A549 (cell line): ENCODE data around the gene TGFB1. TPM values are rescaled to one million over a fixed set of nuclear protein-coding genes. Genes with fewer than 3 reads are reported as not detected.

Experiments
- ATAC-seq, 2 experiments: fragments of 200-7000 bp in 1 of 2; fragments of >200 bp in 1 of 2; cut with Nextera tagmentation in 1 of 2; cut with Tn5 transposase in 1 of 2; 3 replicates each; pipeline versions ENCODE4 v1.8.0 to v1.9.1; 2018 to 2020; ENCODE audit warnings: mild to moderate bottlenecking in 1 of 2, moderate library complexity in 1 of 2
- CTCF ChIA-PET: fragments of 300-600 bp; sonication (Branson Sonifier 250); formaldehyde crosslinking; extraction: SDS; loops from one replicate; lab custom pipeline; 2021; ENCODE audit warnings: antibody characterized with exemption, inconsistent platforms; lab: Yijun Ruan, JAX
- POLR2A ChIA-PET: fragments of 350-600 bp; formaldehyde crosslinking; extraction: SDS; loops from one replicate; lab custom pipeline; 2021; ENCODE audit warnings: antibody characterized with exemption, inconsistent platforms; lab: Yijun Ruan, JAX
- DNase-seq, 2 experiments: peaks; one replicate each; pipeline versions ENCODE4 v3.0.0 to v3.0.0-alpha.2; 2011 to 2016; ENCODE audit warnings: low read depth in 1 of 2, low spot score in 1 of 2
- FAIRE-seq: peaks from 2 replicates; lab custom pipeline; 2011; peaks lifted over from hg19 to GRCh38; lab: Jason Lieb, UNC
- H3K27ac ChIP-seq, 2 experiments: fragments of >200 bp; sonication (Bioruptor Twin); formaldehyde crosslinking; 3 replicates each; pipeline ENCODE4 v1.5.1; 2016 to 2017
- H3K4me1 ChIP-seq: fragments of >200 bp; sonication (Bioruptor Twin); formaldehyde crosslinking; 3 replicates; pipeline ENCODE4 v1.6.1; 2016
- H3K4me2 ChIP-seq: fragments of >200 bp; sonication (Bioruptor Twin); formaldehyde crosslinking; 3 replicates; pipeline ENCODE4 v1.6.1; 2016
- H3K4me3 ChIP-seq: fragments of >200 bp; sonication (Bioruptor Twin); formaldehyde crosslinking; 3 replicates; pipeline ENCODE4 v1.5.1; 2016
- H3K9me3 ChIP-seq: fragments of >200 bp; sonication (Bioruptor Twin); formaldehyde crosslinking; 3 replicates; pipeline ENCODE4 v1.6.1; 2016
- CBX2 ChIP-seq: fragments of 200-600 bp; sonication (generic); IDR thresholded peaks from 2 replicates; pipeline ENCODE4 v1.6.1; 2016; ENCODE audit warnings: low read depth, mild to moderate bottlenecking, borderline replicate concordance
- CBX8 ChIP-seq: fragments of 200-600 bp; sonication (generic); IDR thresholded peaks from 2 replicates; pipeline ENCODE4 v1.6.1; 2016
- CEBPB ChIP-seq, 2 experiments: fragments of >200 bp in 1 of 2; sonication (Bioruptor Twin) in 1 of 2; formaldehyde crosslinking in 1 of 2; IDR thresholded peaks; 2 replicates each; pipeline ENCODE4 v1.6.1; 2012 to 2016
- CHD2 ChIP-seq: fragments of 150-350 bp; IDR thresholded peaks from 2 replicates; pipeline ENCODE4 v1.6.1; 2014; ENCODE audit warnings: low read length; ENCODE audit not compliant: partially characterized antibody
- CHD4 ChIP-seq: fragments of 200-600 bp; sonication (generic); IDR thresholded peaks from 2 replicates; pipeline ENCODE4 v1.6.1; 2016; ENCODE audit warnings: antibody characterized with exemption, mild to moderate bottlenecking, borderline replicate concordance
- EP300 ChIP-seq, 2 experiments: fragments of >200 bp; sonication (Bioruptor Twin); formaldehyde crosslinking; IDR thresholded peaks; 2 replicates in 1 of 2; 3 replicates in 1 of 2; pipeline ENCODE4 v1.6.1; 2016 to 2017
- FOXS1 ChIP-seq: fragments of 250-450 bp; sonication (Bioruptor Pico); IDR thresholded peaks from 2 replicates; pipeline ENCODE4 v1.5.0; 2020; ENCODE audit warnings: mild to moderate bottlenecking, moderate library complexity
- GATA3 ChIP-seq: IDR thresholded peaks from 2 replicates; pipeline ENCODE4 v1.6.1; 2012; ENCODE audit warnings: borderline replicate concordance
- HDAC2 ChIP-seq: fragments of 200-600 bp; sonication (generic); IDR thresholded peaks from 2 replicates; pipeline ENCODE4 v1.6.1; 2016
- HOXA7 ChIP-seq: fragments of 250-450 bp; sonication (Bioruptor Pico); IDR thresholded peaks from 2 replicates; pipeline ENCODE4 v1.5.0; 2020; ENCODE audit warnings: mild to moderate bottlenecking, moderate library complexity
- HOXB13 ChIP-seq: fragments of 250-450 bp; sonication (Bioruptor Pico); IDR thresholded peaks from 2 replicates; pipeline ENCODE4 v1.5.0; 2020; ENCODE audit warnings: low read depth, mild to moderate bottlenecking, moderate library complexity
- JUN ChIP-seq, 2 experiments: fragments of >200 bp; sonication (Bioruptor Twin); formaldehyde crosslinking; IDR thresholded peaks; 2 replicates in 1 of 2; 3 replicates in 1 of 2; pipeline ENCODE4 v1.6.1; 2016 to 2017
- KDM1A ChIP-seq: fragments of 200-600 bp; sonication (generic); IDR thresholded peaks from 2 replicates; pipeline ENCODE4 v1.6.1; 2016; ENCODE audit warnings: low read depth, mild to moderate bottlenecking
- KDM5A ChIP-seq: fragments of 200-600 bp; sonication (generic); IDR thresholded peaks from 2 replicates; pipeline ENCODE4 v1.6.1; 2016; ENCODE audit warnings: antibody characterized with exemption, mild to moderate bottlenecking
- MAFK ChIP-seq: fragments of 450-650 bp; IDR thresholded peaks from 2 replicates; pipeline ENCODE4 v1.6.1; 2014; ENCODE audit not compliant: partially characterized antibody
- MYC ChIP-seq: IDR thresholded peaks from 2 replicates; pipeline ENCODE4 v1.6.1; 2012; ENCODE audit warnings: mild to moderate bottlenecking, inconsistent platforms, low read length, improper control_type of control experiment, borderline replicate concordance
- NFE2L2 ChIP-seq: fragments of 150-350 bp; conservative IDR thresholded peaks from 2 replicates; pipeline ENCODE4 v1.6.1; 2014; ENCODE audit warnings: low read length
- NR3C1 ChIP-seq: fragments of >200 bp; sonication (Bioruptor Twin); formaldehyde crosslinking; IDR thresholded peaks from 3 replicates; pipeline ENCODE4 v1.6.1; 2017
- PHF8 ChIP-seq: fragments of 200-600 bp; sonication (generic); IDR thresholded peaks from 2 replicates; pipeline ENCODE4 v1.6.1; 2016; ENCODE audit warnings: low read depth, mild to moderate bottlenecking, antibody characterized with exemption, moderate library complexity, borderline replicate concordance
- POLR2A ChIP-seq: IDR thresholded peaks from 2 replicates; pipeline ENCODE4 v1.6.1; 2012; ENCODE audit warnings: mild to moderate bottlenecking, low read length
- RAD21 ChIP-seq, 2 experiments: fragments of >200 bp in 1 of 2; sonication (Bioruptor Twin) in 1 of 2; formaldehyde crosslinking in 1 of 2; IDR thresholded peaks in 1 of 2; conservative IDR thresholded peaks in 1 of 2; 2 replicates in 1 of 2; 3 replicates in 1 of 2; pipeline ENCODE4 v1.6.1; 2012 to 2018; ENCODE audit warnings: inconsistent platforms in 1 of 2
- RCOR1 ChIP-seq: fragments of 150-350 bp; IDR thresholded peaks from 2 replicates; pipeline ENCODE4 v1.6.1; 2014; ENCODE audit warnings: antibody characterized with exemption, low read length, low read depth
- SMC3 ChIP-seq: fragments of >200 bp; sonication (Bioruptor Twin); formaldehyde crosslinking; IDR thresholded peaks from 3 replicates; pipeline ENCODE4 v1.6.1; 2018; ENCODE audit warnings: inconsistent platforms
- TFCP2L1 ChIP-seq: fragments of 250-450 bp; sonication (Bioruptor Pico); IDR thresholded peaks from 2 replicates; pipeline ENCODE4 v1.5.0; 2021; ENCODE audit warnings: mild to moderate bottlenecking
- ZC3H11A ChIP-seq: fragments of 450-650 bp; IDR thresholded peaks from 2 replicates; pipeline ENCODE4 v1.6.1; 2014; ENCODE audit warnings: antibody characterized with exemption, mild to moderate bottlenecking
- ZNF302 ChIP-seq: fragments of 250-450 bp; sonication (Bioruptor Pico); IDR thresholded peaks from 2 replicates; pipeline ENCODE4 v1.9.0; 2021; ENCODE audit warnings: inconsistent platforms, mild to moderate bottlenecking, moderate library complexity
- WGBS: methylation state at CpG from one replicate; pipeline ENCODE4 v1.1.6; 2017; ENCODE audit errors: missing lambda C conversion rate; 5-methylcytosine and 5-hydroxymethylcytosine counted together
- polyA minus RNA-seq: library from RNA; depleted of rRNA, polyadenylated mRNA; stranded (reverse); fragments of >200 nt; gene quantifications from 2 replicates; pipeline ENCODE4 v1.2.3, GENCODE V29; 2011; rRNA and poly(A)+ RNA removed
- polyA plus RNA-seq, 4 experiments: library from polyadenylated mRNA; depleted of rRNA in 3 of 4; stranded (reverse); fragments of >200 nt; fragmentation: RNase III in 1 of 4; extraction: RNeasy Plus Mini Kit Qiagen cat#74134 plus additional on column Dnase treatment in 1 of 4; gene quantifications; 2 replicates in 3 of 4; 3 replicates in 1 of 4; pipeline ENCODE4 v1.2.3, GENCODE V29; 2011 to 2017
- TF ChIP-seq, protein P1 (sequence below): fragments of >200 bp; sonication (Bioruptor Twin); formaldehyde crosslinking; IDR thresholded peaks from 2 replicates; pipeline ENCODE4 v1.6.1; 2016
- TF ChIP-seq, protein P2 (sequence below): fragments of 150-350 bp; IDR thresholded peaks from 2 replicates; pipeline ENCODE4 v1.6.1; 2014; ENCODE audit warnings: low read depth, mild to moderate bottlenecking, low read length
- TF ChIP-seq, protein P3 (sequence below): IDR thresholded peaks from 2 replicates; pipeline ENCODE4 v1.6.1; 2012
- TF ChIP-seq, protein P4 (sequence below): fragments of 250-450 bp; sonication (Bioruptor Pico); IDR thresholded peaks from 2 replicates; pipeline ENCODE4 v1.5.0; 2020; ENCODE audit warnings: low read depth, mild to moderate bottlenecking, moderate library complexity
- TF ChIP-seq, protein P5 (sequence below): fragments of >200 bp; sonication (Bioruptor Twin); formaldehyde crosslinking; IDR thresholded peaks from 3 replicates; pipeline ENCODE4 v1.5.1; 2016
- TF ChIP-seq, protein P6 (sequence below): IDR thresholded peaks from 2 replicates; pipeline ENCODE4 v1.6.1; 2012
- TF ChIP-seq, protein P7 (sequence below): fragments of 250-450 bp; sonication (Bioruptor Pico); IDR thresholded peaks from 2 replicates; pipeline ENCODE4 v1.5.0; 2021; ENCODE audit warnings: mild to moderate bottlenecking, moderate library complexity, borderline replicate concordance

Gene TGFB1
- polyA plus RNA-seq (2011; rRNA removed) = 6.0 and 13.2 TPM in 2 replicates
- 21.3 and 30.8 TPM in 2 replicates for polyA plus RNA-seq (2012; cell fraction: cytosol; rRNA removed)
- polyA plus RNA-seq (2012; cell fraction: nucleus; rRNA removed) = 70.8 and 74.9 TPM in 2 replicates
- 63.4 to 86.4 TPM (median 83.2 TPM) in 3 replicates for polyA plus RNA-seq (2017; fragmentation: RNase III; extraction: RNeasy Plus Mini Kit Qiagen cat#74134 plus additional on column Dnase treatment)
- polyA minus RNA-seq = 24.8 and 51.1 TPM in 2 replicates

DNA sequence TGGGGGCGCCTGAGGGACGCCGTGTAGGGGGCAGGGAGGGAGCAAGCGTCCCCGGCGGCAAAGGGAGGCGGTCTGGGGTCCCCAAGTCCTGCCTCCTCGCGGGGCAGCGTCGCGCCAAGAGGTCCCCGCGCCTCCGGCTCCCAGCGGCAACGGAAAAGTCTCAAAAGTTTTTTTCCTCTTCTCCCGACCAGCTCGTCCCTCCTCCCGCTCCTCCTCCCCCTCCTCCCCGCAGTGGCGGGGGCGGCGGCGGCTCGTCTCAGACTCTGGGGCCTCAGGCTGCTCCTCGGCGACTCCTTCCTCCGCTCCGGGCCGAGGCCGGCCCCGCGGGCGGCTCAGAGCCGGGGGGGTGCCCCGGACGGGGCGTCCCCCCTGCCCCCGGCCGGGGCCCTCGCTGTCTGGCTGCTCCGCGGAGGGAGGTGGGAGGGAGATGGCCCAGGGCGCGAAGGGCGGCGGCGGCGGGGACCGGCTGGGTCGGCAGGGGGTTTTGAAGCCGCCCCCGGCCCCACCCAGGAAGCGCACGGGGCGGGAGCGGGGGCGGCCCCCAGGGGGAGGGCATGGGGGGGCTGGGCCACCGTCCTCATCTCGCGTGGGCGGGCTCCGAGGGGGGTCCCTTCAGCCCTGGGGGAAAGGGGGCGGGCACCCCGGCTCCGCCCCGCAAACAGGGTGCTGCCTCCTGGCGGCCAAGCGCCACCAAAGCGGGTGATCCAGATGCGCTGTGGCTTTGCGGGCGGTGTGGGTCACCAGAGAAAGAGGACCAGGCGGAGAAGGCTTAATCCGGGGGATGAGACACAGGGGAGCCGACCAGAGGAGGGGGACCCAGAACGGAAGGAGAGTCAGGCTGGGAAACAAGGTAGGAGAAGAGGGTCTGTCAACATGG is at the start of gene TGFB1:
TSS of gene TGFB1 (minus strand) at position 457 of the 877 bp plus-strand sequence. CDS start 878 bp downstream, outside the sequence.
- no peak for FAIRE-seq
- Histone ChIP-seq H3K4me1 (peaks cover 15% of the 10 kb centered on the region), H3K4me3 (peak within 1 kb of the TSS; percentile 72), H3K9me3 (no peaks in the 10 kb centered on the region), H3K27ac (peak within 1 kb of the TSS; percentile 90 to 92), H3K4me2 (peak within 1 kb of the TSS; percentile 90)
- ATAC-seq = peak; percentile 53 to 71
- ChIA-PET POLR2A (interaction anchor here (0.5 to 5.6 kb wide), 8 partner anchors 8 to 90 kb away, joined by 3 to 96 read pairs (median 5); partner anchors contain the start of genes B9D2, CCDC97 and HNRNPUL1), CTCF (interaction anchor here (0.6 to 9.4 kb wide), 40 partner anchors 9 to 1085 kb away, joined by 3 to 197 read pairs (median 6); partner anchors contain the start of genes B9D2, CCDC97, CYP2S1 and HNRNPUL1)
- DNase-seq = peak; percentile 92 to 100
- WGBS = 1% methylated on average over 45 of the region's 78 CpGs
- TF ChIP-seq FOXS1 (no peak), CHD2 (peak; percentile 74), TFCP2L1 (CRISPR knock-in tag) (peak; percentile 81; the same call in 1 of the 2 replicates), CHD4 (no peak), POLR2A (peak; percentile 63), NR3C1 (no peak), JUN (IDR thresholded peaks at IDR 0.05) (peak; percentile 92 to 98; a peak in 4 of 5 replicates), KDM1A (no peak), EP300 (IDR thresholded peaks at IDR 0.05) (peak in 1 of 2 experiments; percentile 42; a peak in 1 of 5 replicates), CEBPB (IDR thresholded peaks at IDR 0.05) (no peak), NFE2L2 (no peak), KDM5A (no peak), ZC3H11A (no peak), PHF8 (0 out of 2 replicates have a peak, but pooled peaks have one; percentile 25), HDAC2 (no peak), CBX8 (no peak), HOXB13 (CRISPR knock-in tag) (no peak), SMC3 (peak; percentile 94), MYC (no peak), RCOR1 (no peak), RAD21 (conservative IDR thresholded peaks at IDR 0.05 in 1 of 2, IDR thresholded peaks at IDR 0.05 in 1 of 2) (peak in 1 of 2 experiments; percentile 76; a peak in 4 of 5 replicates), CBX2 (no peak), MAFK (no peak), ZNF302 (CRISPR knock-in tag) (no peak), GATA3 (0 out of 2 replicates have a peak, but pooled peaks have one; percentile 31), HOXA7 (CRISPR knock-in tag) (no peak)
- TF ChIP-seq, protein P1, sequence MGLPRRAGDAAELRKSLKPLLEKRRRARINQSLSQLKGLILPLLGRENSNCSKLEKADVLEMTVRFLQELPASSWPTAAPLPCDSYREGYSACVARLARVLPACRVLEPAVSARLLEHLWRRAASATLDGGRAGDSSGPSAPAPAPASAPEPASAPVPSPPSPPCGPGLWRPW = no peak
- TF ChIP-seq, protein P2, sequence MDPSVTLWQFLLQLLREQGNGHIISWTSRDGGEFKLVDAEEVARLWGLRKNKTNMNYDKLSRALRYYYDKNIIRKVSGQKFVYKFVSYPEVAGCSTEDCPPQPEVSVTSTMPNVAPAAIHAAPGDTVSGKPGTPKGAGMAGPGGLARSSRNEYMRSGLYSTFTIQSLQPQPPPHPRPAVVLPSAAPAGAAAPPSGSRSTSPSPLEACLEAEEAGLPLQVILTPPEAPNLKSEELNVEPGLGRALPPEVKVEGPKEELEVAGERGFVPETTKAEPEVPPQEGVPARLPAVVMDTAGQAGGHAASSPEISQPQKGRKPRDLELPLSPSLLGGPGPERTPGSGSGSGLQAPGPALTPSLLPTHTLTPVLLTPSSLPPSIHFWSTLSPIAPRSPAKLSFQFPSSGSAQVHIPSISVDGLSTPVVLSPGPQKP = no peak
- TF ChIP-seq, protein P3, sequence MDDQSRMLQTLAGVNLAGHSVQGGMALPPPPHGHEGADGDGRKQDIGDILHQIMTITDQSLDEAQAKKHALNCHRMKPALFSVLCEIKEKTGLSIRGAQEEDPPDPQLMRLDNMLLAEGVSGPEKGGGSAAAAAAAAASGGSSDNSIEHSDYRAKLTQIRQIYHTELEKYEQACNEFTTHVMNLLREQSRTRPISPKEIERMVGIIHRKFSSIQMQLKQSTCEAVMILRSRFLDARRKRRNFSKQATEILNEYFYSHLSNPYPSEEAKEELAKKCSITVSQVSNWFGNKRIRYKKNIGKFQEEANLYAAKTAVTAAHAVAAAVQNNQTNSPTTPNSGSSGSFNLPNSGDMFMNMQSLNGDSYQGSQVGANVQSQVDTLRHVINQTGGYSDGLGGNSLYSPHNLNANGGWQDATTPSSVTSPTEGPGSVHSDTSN = no peak
- TF ChIP-seq, protein P4, sequence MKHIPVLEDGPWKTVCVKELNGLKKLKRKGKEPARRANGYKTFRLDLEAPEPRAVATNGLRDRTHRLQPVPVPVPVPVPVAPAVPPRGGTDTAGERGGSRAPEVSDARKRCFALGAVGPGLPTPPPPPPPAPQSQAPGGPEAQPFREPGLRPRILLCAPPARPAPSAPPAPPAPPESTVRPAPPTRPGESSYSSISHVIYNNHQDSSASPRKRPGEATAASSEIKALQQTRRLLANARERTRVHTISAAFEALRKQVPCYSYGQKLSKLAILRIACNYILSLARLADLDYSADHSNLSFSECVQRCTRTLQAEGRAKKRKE (CRISPR knock-in tag) = no peak
- TF ChIP-seq, protein P5, sequence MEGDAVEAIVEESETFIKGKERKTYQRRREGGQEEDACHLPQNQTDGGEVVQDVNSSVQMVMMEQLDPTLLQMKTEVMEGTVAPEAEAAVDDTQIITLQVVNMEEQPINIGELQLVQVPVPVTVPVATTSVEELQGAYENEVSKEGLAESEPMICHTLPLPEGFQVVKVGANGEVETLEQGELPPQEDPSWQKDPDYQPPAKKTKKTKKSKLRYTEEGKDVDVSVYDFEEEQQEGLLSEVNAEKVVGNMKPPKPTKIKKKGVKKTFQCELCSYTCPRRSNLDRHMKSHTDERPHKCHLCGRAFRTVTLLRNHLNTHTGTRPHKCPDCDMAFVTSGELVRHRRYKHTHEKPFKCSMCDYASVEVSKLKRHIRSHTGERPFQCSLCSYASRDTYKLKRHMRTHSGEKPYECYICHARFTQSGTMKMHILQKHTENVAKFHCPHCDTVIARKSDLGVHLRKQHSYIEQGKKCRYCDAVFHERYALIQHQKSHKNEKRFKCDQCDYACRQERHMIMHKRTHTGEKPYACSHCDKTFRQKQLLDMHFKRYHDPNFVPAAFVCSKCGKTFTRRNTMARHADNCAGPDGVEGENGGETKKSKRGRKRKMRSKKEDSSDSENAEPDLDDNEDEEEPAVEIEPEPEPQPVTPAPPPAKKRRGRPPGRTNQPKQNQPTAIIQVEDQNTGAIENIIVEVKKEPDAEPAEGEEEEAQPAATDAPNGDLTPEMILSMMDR = peak; percentile 99
- TF ChIP-seq, protein P6, sequence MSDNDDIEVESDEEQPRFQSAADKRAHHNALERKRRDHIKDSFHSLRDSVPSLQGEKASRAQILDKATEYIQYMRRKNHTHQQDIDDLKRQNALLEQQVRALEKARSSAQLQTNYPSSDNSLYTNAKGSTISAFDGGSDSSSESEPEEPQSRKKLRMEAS = peak; percentile 59
- TF ChIP-seq, protein P7, sequence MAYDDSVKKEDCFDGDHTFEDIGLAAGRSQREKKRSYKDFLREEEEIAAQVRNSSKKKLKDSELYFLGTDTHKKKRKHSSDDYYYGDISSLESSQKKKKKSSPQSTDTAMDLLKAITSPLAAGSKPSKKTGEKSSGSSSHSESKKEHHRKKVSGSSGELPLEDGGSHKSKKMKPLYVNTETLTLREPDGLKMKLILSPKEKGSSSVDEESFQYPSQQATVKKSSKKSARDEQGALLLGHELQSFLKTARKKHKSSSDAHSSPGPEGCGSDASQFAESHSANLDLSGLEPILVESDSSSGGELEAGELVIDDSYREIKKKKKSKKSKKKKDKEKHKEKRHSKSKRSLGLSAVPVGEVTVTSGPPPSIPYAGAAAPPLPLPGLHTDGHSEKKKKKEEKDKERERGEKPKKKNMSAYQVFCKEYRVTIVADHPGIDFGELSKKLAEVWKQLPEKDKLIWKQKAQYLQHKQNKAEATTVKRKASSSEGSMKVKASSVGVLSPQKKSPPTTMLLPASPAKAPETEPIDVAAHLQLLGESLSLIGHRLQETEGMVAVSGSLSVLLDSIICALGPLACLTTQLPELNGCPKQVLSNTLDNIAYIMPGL = no peak
